Activated T-helper 1 cell treated with anti-CD3 and anti-CD28 coated beads, Interleukin-12 subunit alpha, Interleukin-12 subunit beta, Interleukin-2, Interleukin-4 antibody, amounts not matched to agents 30 ng/mL and 10 ng/mL and 1 ng/mL, durations not matched to agents 14 hours and 24 hours and 36 hours (primary cell): Measurements from ENCODE around the gene C5orf15. TPM values are rescaled to one million over a fixed set of nuclear protein-coding genes. Genes with fewer than 3 reads are reported as not detected.

Experiments
- DNase-seq: peaks from one replicate; pipeline ENCODE4 v3.0.0; 2021; ENCODE audit warnings: low spot score
- H3K27ac Mint-ChIP-seq: one replicate; pipeline ENCODE4 v1.8.0; 2021; ENCODE audit warnings: mild to moderate bottlenecking, mixed read lengths
- H3K27me3 Mint-ChIP-seq: one replicate; pipeline ENCODE4 v1.8.0; 2022; ENCODE audit warnings: mild to moderate bottlenecking, moderate library complexity, mixed read lengths; ENCODE audit not compliant: insufficient read depth
- H3K36me3 Mint-ChIP-seq: one replicate; pipeline ENCODE4 v1.8.0; 2021; ENCODE audit warnings: low read depth, mixed read lengths
- H3K4me1 Mint-ChIP-seq: one replicate; pipeline ENCODE4 v1.8.0; 2021; ENCODE audit warnings: low read depth, mixed read lengths
- H3K4me3 Mint-ChIP-seq: one replicate; pipeline ENCODE4 v1.8.0; 2021; ENCODE audit warnings: mild to moderate bottlenecking, moderate library complexity, mixed read lengths
- H3K9me3 Mint-ChIP-seq: one replicate; pipeline ENCODE4 v1.8.0; 2021; ENCODE audit warnings: mixed read lengths
- intact Hi-C: fragments of 100-400 bp; cut with micrococcal nuclease; formaldehyde crosslinking; loops from one replicate; pipeline ENCODE4 v1.15.1; 2024
- total RNA-seq: library from RNA; stranded (reverse); gene quantifications from 2 replicates; pipeline ENCODE4 v1.2.3, GENCODE V29; 2022

Gene C5orf15
- total RNA-seq, 1 donor from 2014 or later, result 50.0 TPM

GRCh38 chr5:133930061-133930812, 38.2 kb downstream of the C5orf15 start:
- H3K36me3 Mint-ChIP-seq, result no peaks in the 10 kb centered on the region
- no peaks in the 10 kb centered on the region for H3K9me3 Mint-ChIP-seq
- peak overlapping the region; percentile 99 for H3K27ac Mint-ChIP-seq
- H3K4me1 Mint-ChIP-seq, result peaks cover 58% of the 10 kb centered on the region
- peak; percentile 40 for DNase-seq
- peak overlapping the region; percentile 72 for H3K4me3 Mint-ChIP-seq
- intact Hi-C loops, result loop anchor here (1.0 to 10.0 kb wide), 6 partner anchors 11 to 315 kb away; partner anchors contain the start of genes C5orf15 and FSTL4
- peaks cover 4% of the 10 kb centered on the region for H3K27me3 Mint-ChIP-seq

DNA sequence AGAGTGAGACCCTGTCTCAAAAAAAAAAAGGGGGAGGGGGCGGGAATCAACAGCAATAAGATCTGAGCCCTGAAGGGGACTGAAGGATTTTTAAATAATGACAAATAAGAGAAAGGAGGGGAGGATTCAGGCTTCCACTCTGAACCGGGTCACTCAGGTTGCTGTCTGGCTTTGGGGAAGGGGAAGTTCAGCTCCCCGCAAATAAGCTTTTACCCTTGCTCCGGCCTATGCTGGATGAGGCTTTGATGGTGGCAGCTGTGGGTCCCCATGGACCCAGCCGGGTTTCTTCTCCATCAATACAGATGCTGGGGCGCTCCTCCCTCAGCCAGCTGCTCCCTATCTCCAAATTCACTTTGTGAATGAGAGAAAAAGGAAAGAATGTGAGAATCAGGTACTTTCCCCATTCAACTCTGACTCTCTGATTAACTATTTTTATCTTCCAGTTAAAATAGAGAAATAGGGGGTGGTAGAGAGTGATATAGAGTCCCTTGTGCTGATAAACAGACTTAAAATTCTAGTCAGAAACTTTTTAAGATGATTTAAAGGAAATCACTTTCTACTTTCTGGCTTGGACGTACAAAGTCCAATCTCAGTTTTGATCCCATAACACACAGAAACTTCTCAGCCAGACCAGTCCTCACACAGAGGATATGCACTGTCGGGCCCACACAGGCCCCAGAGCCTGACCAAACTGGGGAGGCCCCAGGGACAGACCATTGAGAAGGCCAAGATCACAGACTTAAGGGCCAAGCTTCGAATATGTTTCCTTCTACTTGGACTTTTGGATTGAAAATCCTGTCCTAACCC, 39.6 kb downstream of the C5orf15 start:
- H3K27me3 Mint-ChIP-seq, result peaks cover 10% of the 10 kb centered on the region
- H3K9me3 Mint-ChIP-seq, result no peaks in the 10 kb centered on the region
- H3K4me1 Mint-ChIP-seq, result peaks cover 48% of the 10 kb centered on the region
- peak overlapping the region; percentile 99 for H3K27ac Mint-ChIP-seq
- no peaks in the 10 kb centered on the region for H3K36me3 Mint-ChIP-seq
- intact Hi-C loops, result no loop called here
- peak overlapping the region; percentile 59 for H3K4me3 Mint-ChIP-seq
- DNase-seq, result no peak

DNA sequence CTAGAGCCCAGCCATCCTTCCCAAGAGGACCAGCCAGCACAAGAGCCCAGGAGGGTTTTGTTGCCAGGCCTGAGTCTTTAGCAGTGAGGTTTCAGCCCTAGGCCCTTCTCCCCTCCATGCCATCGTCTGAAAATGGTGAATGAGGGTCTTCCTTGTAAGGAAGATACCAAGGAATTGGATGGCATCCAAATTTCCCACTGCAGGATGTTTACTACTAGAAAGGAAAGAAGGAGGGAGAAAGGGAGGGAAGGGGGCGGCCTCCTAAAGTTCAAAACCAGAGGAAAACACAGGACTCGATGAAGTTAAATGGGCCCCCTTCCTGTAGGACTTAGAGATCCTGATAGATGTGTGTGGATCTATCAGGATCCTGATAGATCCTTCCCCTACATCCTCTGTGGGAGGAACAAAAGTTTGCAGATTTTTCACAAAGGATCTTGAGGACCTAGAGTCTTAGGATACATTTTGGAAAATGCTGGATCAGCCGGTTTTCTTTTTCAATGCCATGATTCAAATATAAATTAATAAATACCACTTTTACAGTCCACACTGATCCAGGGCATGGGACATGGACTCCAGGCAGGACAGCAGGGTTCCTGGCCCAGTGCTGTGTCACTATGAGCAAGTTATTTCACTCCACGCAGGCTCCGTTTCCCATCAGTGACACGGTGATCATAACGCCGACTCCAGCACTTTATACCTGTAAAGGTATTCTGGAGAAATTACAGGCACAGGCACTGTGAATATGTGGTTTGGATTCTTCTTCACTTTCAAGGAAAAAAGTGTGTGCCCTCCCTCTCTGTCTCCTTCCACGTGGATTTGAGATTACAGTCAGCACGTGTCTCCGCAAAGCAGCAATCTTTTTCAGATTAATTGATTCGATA, 40.9 kb downstream of the C5orf15 start:
- H3K27ac Mint-ChIP-seq, result peak overlapping the region; percentile 26

GRCh38 chr5:133926489-133927299, 41.7 kb downstream of the C5orf15 start:
- intact Hi-C loops, result no loop called here
- Mint-ChIP-seq H3K4me1 (peaks cover 37% of the 10 kb centered on the region), H3K27me3 (peaks cover 10% of the 10 kb centered on the region), H3K4me3 (no peak overlapping the region), H3K27ac (peak overlapping the region; percentile 26), H3K9me3 (no peaks in the 10 kb centered on the region), H3K36me3 (no peaks in the 10 kb centered on the region)
- no peak for DNase-seq

More for the DNA sequence above, 40.9 kb downstream of the C5orf15 start:
- no peak for DNase-seq
- Mint-ChIP-seq H3K4me3 (no peak overlapping the region), H3K27me3 (peaks cover 10% of the 10 kb centered on the region), H3K9me3 (no peaks in the 10 kb centered on the region), H3K36me3 (no peaks in the 10 kb centered on the region), H3K4me1 (peaks cover 42% of the 10 kb centered on the region)
- intact Hi-C loops, result no loop called here

- Mint-ChIP-seq H3K9me3 (no peaks in the 10 kb centered on the region), H3K27me3 (peaks cover 10% of the 10 kb centered on the region), H3K36me3 (no peaks in the 10 kb centered on the region), H3K4me3 (no peak overlapping the region), H3K27ac (no peak overlapping the region), H3K4me1 (peaks cover 32% of the 10 kb centered on the region)
- DNase-seq, result no peak
- intact Hi-C loops, result no loop called here
These were observed 42.4 kb downstream of the C5orf15 start for GRCh38 chr5:133925866-133926488.

DNA sequence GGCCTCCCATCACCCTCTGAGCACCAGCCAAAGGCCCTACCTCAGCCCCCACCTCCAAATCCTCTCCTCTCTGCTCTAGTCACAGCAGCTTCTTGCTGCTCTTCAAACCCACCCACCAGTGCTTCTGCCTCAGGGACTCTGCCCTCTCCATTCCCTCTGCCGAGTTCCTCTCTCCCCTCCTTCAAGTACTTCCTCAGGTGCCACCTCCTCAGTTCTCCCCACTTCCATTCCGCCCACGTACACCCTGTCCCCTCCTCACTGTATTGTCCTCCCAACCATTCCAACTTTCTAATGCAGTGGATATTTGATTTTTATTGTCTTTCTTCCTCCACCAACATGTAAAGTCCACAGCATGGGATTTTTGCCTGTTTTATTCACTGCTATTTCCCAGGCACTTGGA, 43.2 kb downstream of the C5orf15 start:
- Mint-ChIP-seq H3K27me3 (peaks cover 12% of the 10 kb centered on the region), H3K27ac (peak overlapping the region; percentile 25), H3K4me3 (no peak overlapping the region), H3K9me3 (no peaks in the 10 kb centered on the region), H3K4me1 (peaks cover 32% of the 10 kb centered on the region), H3K36me3 (no peaks in the 10 kb centered on the region)
- DNase-seq, result no peak
- intact Hi-C loops, result no loop called here

GRCh38 chr5:133924221-133924920, 44.1 kb downstream of the C5orf15 start:
- Mint-ChIP-seq H3K4me1 (peaks cover 32% of the 10 kb centered on the region), H3K27me3 (peaks cover 10% of the 10 kb centered on the region), H3K36me3 (no peaks in the 10 kb centered on the region), H3K27ac (no peak overlapping the region), H3K4me3 (no peak overlapping the region), H3K9me3 (no peaks in the 10 kb centered on the region)
- DNase-seq, result no peak
- intact Hi-C loops, result no loop called here

GRCh38 chr5:133921979-133922378, 46.4 kb downstream of the C5orf15 start:
- no peaks in the 10 kb centered on the region for H3K9me3 Mint-ChIP-seq
- no peak overlapping the region for H3K27ac Mint-ChIP-seq

DNA sequence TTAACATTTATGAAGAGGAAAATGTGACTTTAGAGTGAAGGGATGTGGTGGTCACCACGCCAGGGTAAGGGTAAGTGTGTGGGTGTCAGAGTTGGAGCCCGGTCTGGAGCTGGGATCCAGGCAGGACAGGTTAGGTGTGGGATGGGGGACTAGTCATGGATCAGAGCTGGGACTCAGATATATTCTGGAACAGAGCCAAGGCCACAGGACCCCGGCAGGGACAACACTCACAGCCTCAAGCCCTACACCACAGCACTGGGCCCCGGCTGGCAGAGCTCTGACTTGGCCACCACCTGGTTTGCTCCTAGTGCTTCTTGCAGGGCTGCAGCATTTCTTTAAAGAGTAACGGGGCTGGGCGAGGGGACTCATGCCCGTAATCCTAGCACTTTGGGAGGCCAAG, 47.4 kb downstream of the C5orf15 start:
- no peak for DNase-seq
- Mint-ChIP-seq H3K9me3 (no peaks in the 10 kb centered on the region), H3K27me3 (peaks cover 10% of the 10 kb centered on the region), H3K27ac (peak overlapping the region; percentile 27), H3K36me3 (no peaks in the 10 kb centered on the region), H3K4me1 (peaks cover 21% of the 10 kb centered on the region), H3K4me3 (no peak overlapping the region)
- intact Hi-C loops, result no loop called here

More at GRCh38 chr5:133921979-133922378, 46.4 kb downstream of the C5orf15 start:
- Mint-ChIP-seq H3K36me3 (no peaks in the 10 kb centered on the region), H3K4me1 (peaks cover 21% of the 10 kb centered on the region), H3K27me3 (peaks cover 10% of the 10 kb centered on the region), H3K4me3 (no peak overlapping the region)
- intact Hi-C loops, result no loop called here
- no peak for DNase-seq

- no peak overlapping the region for H3K4me3 Mint-ChIP-seq
- peaks cover 21% of the 10 kb centered on the region for H3K4me1 Mint-ChIP-seq
- DNase-seq, result no peak
- H3K27me3 Mint-ChIP-seq, result peaks cover 2% of the 10 kb centered on the region
- H3K9me3 Mint-ChIP-seq, result no peaks in the 10 kb centered on the region
- H3K36me3 Mint-ChIP-seq, result no peaks in the 10 kb centered on the region
- intact Hi-C loops, result loop anchor here (1.0 kb wide), 1 partner anchor 11 kb away; no protein-coding TSS in a partner anchor
- peak overlapping the region; percentile 73 for H3K27ac Mint-ChIP-seq
These were observed 49.0 kb downstream of the C5orf15 start for GRCh38 chr5:133919148-133920136.
